Vagina (tissue), 2 donors: Measurements from ENCODE around the gene STX12. TPM values are rescaled to one million over a fixed set of nuclear protein-coding genes. Genes with fewer than 3 reads are reported as not detected.
"Not testable (repeated sequence)": the region's sequence is repeated elsewhere in the genome, so short reads cannot be mapped to it uniquely, and the experiment has no call there.

Experiments
- DNase-seq, 2 donors: peaks; one replicate each; pipeline ENCODE4 v3.0.0-alpha.2; 2017; ENCODE audit errors: extremely low spot score in 2 of 2
- H3K27ac ChIP-seq: fragments of 200-600 bp; sonication (generic); one replicate; pipeline ENCODE4 v1.5.1; 2019
- H3K27me3 ChIP-seq: fragments of 200-600 bp; sonication (generic); one replicate; pipeline ENCODE4 v1.5.1; 2019
- H3K36me3 ChIP-seq, 2 donors: fragments of 200-600 bp; sonication (generic); one replicate each; pipeline ENCODE4 v1.5.1; 2017 to 2019
- H3K4me1 ChIP-seq: fragments of 200-600 bp; sonication (generic); one replicate; pipeline ENCODE4 v1.5.1; 2019
- H3K4me3 ChIP-seq, 2 donors: fragments of 200-600 bp; sonication (generic); 1 replicate in 1 of 2; 2 replicates in 1 of 2; pipeline ENCODE4 v1.5.1; 2016 to 2019
- H3K9me3 ChIP-seq: fragments of 200-600 bp; sonication (generic); one replicate; pipeline ENCODE4 v1.5.1; 2019
- POLR2A ChIP-seq, 2 donors: fragments of 450-650 bp; IDR thresholded peaks; one replicate each; pipeline ENCODE4 v1.6.1; 2017; ENCODE audit warnings: antibody characterized with exemption in 2 of 2, mild to moderate bottlenecking in 2 of 2, moderate library complexity in 2 of 2
- POLR2AphosphoS5 ChIP-seq, 2 donors: sonication (generic); formaldehyde crosslinking; IDR thresholded peaks; one replicate each; pipeline ENCODE4 v1.9.0; 2017; ENCODE audit warnings: antibody characterized with exemption in 2 of 2, mild to moderate bottlenecking in 2 of 2, low read depth in 1 of 2; ENCODE audit not compliant: insufficient read depth in 1 of 2
- intact Hi-C: fragments of 100-400 bp; cut with DNase I; formaldehyde crosslinking; loops from one replicate; pipeline ENCODE4 v1.15.1; 2023
- total RNA-seq: library from RNA; depleted of rRNA; stranded (reverse); fragments of >200 nt; gene quantifications from one replicate; pipeline ENCODE4 v1.2.3, GENCODE V29; 2016
- TF ChIP-seq, protein P1 (sequence below), 3 experiments: fragments of 450-650 bp in 2 of 3; fragments of 200-600 bp in 1 of 3; sonication (generic) in 1 of 3; IDR thresholded peaks; one replicate each; pipeline ENCODE4 v1.5.1; 2017 to 2019; ENCODE audit warnings: antibody characterized with exemption in 3 of 3, mild to moderate bottlenecking in 2 of 3, moderate library complexity in 2 of 3

STX12 gene
- total RNA-seq, 1 donor from 2014 or later = 34.6 TPM

DNA sequence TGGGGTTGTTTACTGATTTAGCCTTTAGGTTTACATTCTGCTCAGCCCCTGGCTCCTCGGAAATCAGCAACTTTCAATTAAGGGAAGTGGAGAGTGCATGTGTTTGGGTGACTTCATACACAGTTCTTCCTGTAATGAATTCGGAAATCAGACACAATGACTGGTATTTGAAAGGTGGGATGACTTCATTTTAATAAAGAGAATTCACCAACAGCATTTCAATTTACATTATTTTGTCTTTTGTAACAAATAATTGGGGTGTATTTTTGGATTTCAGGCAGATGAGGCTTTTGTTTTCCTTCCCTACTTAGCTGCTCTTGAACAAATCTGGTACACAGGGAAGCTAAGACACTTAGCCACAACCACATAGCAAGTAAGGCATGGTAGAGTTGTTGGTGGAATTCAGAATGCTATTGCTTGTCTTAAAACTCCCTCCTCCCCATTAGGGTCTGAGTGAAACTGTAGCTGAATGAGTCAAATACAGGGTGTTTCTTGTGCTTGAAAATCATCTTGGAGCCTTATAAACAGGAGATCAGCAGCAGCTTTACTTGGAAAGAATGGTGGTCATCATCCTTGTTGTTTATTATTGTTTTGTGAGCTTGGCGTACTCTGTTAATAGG is 917 bp downstream of the STX12 start:
- TF ChIP-seq POLR2AphosphoS5 (IDR thresholded peaks at IDR 0.05; ENCODE audit: insufficient read depth in 1 of 2, low read depth in 1 of 2) = peak in 1 of 2 donors; percentile 7
- TF ChIP-seq, protein P1, sequence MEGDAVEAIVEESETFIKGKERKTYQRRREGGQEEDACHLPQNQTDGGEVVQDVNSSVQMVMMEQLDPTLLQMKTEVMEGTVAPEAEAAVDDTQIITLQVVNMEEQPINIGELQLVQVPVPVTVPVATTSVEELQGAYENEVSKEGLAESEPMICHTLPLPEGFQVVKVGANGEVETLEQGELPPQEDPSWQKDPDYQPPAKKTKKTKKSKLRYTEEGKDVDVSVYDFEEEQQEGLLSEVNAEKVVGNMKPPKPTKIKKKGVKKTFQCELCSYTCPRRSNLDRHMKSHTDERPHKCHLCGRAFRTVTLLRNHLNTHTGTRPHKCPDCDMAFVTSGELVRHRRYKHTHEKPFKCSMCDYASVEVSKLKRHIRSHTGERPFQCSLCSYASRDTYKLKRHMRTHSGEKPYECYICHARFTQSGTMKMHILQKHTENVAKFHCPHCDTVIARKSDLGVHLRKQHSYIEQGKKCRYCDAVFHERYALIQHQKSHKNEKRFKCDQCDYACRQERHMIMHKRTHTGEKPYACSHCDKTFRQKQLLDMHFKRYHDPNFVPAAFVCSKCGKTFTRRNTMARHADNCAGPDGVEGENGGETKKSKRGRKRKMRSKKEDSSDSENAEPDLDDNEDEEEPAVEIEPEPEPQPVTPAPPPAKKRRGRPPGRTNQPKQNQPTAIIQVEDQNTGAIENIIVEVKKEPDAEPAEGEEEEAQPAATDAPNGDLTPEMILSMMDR (IDR thresholded peaks at IDR 0.05) = no peak
- Histone ChIP-seq H3K36me3 (no peaks in the 10 kb centered on the region), H3K27me3 (no peaks in the 10 kb centered on the region), H3K9me3 (no peaks in the 10 kb centered on the region), H3K4me1 (peaks cover 24% of the 10 kb centered on the region), H3K4me3 (peak overlapping the region; percentile 77 to 98), H3K27ac (peak overlapping the region; percentile 91)
- intact Hi-C loops = loop anchor here (5.0 kb wide), 1 partner anchor 47 kb away; the partner anchor contains the start of gene FAM76A
- DNase-seq = no peak

DNA sequence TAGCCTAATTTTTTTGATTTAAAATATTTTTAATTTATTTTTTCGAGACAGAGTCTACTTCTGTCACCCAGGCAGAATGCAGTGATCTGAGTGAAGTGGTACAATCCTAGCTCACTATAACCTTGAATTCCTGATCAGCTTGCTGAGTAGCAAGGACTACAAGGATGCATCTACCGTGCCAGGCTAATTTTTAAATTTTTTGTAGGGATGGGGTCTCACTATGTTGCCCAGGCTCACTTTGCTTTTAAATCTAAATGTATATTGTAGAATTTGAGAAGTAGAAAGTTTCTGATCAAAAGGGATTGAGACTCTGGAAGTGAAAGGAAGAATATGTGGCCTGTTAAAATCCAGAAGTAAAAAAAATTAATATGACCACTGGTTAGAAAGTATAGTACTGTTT is 1.6 kb downstream of the STX12 start:
- TF ChIP-seq POLR2AphosphoS5 (IDR thresholded peaks at IDR 0.05; ENCODE audit: insufficient read depth in 1 of 2, low read depth in 1 of 2) = no peak
- TF ChIP-seq, protein P1 (IDR thresholded peaks at IDR 0.05) = no peak
- TF ChIP-seq POLR2A (IDR thresholded peaks at IDR 0.05) = no peak
- Histone ChIP-seq H3K4me1 (peaks cover 24% of the 10 kb centered on the region), H3K27me3 (no peaks in the 10 kb centered on the region), H3K9me3 (no peaks in the 10 kb centered on the region), H3K4me3 (peak overlapping the region in 1 of 2 donors; percentile 98), H3K27ac (no peak overlapping the region), H3K36me3 (no peaks in the 10 kb centered on the region)
- DNase-seq = no peak
- intact Hi-C loops = loop anchor here (5.0 kb wide), 1 partner anchor 47 kb away; the partner anchor contains the start of gene FAM76A

DNA sequence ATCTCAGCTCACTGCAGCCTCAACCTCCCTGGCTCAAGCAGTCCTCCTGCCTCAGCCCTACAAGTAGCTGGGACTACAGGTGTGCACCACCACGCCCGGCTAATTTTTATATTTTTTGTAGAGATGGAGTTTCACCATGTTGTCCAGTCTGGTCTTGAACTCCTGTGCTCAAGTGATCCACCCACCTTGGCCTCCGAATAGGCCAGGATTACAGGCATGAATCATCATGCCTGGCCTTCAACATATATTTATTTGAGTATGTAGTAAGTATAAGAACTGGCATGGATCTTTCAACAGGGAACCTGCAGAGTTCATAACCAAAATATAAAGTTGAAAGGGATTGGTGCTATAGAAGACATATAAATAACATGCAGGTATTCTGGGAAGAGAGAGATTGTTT is 2.3 kb downstream of the STX12 start:
- intact Hi-C loops, H3K9me3 ChIP-seq, DNase-seq, H3K27ac ChIP-seq, H3K4me3 ChIP-seq, H3K36me3 ChIP-seq, H3K27me3 ChIP-seq: not testable (repeated sequence)
- peaks cover 24% of the 10 kb centered on the region for H3K4me1 ChIP-seq

DNA sequence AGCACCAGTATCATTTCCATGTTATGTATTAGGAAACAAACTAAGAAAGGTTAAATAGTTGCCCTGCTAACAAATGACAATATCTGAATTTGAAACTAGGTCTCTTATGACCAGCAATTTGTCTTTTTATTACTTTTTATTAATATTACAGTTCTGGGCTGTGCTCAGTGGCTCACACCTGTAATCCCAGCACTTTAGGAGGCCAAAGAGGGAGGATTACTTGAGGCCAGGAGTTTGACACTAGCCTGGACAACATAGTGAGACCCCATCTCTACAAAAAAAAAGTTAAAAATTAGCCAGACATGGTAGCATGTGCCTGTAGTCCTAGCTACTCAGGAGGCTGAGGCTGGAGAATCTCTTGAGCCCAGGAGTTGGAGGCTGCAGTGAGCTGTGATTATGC is 3.3 kb downstream of the STX12 start:
- H3K4me1 ChIP-seq = peaks cover 24% of the 10 kb centered on the region
- DNase-seq, H3K27me3 ChIP-seq, H3K4me3 ChIP-seq, intact Hi-C loops, H3K9me3 ChIP-seq, H3K27ac ChIP-seq, H3K36me3 ChIP-seq: not testable (repeated sequence)

DNA sequence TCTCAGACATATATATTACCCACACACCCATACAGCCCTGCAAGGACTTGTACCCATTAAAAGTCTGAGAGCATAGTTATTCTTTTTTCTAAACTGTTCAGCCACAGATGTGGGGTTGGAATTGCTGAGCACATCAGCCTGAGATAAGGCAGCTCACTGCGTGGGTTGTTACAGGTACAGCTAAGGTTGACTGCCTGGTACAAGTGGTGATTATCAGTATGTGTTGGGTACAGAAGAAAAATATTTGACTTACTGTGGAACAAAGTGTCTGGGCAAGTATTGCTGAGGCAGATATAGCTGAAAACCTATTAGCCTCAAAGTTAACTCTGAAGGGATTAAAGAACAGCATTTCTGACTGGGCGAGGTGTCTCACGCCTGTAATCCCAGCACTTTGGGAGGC is 5.0 kb downstream of the STX12 start:
- Histone ChIP-seq H3K36me3 (no peaks in the 10 kb centered on the region), H3K4me1 (peaks cover 26% of the 10 kb centered on the region), H3K27me3 (no peaks in the 10 kb centered on the region), H3K27ac (no peak overlapping the region), H3K4me3 (no peak overlapping the region), H3K9me3 (no peaks in the 10 kb centered on the region)
- TF ChIP-seq POLR2AphosphoS5 (IDR thresholded peaks at IDR 0.05; ENCODE audit: insufficient read depth in 1 of 2, low read depth in 1 of 2) (no peak), POLR2A (IDR thresholded peaks at IDR 0.05) (no peak)
- TF ChIP-seq, protein P1 (IDR thresholded peaks at IDR 0.05) = no peak
- DNase-seq = no peak
- intact Hi-C loops = no loop called here

DNA sequence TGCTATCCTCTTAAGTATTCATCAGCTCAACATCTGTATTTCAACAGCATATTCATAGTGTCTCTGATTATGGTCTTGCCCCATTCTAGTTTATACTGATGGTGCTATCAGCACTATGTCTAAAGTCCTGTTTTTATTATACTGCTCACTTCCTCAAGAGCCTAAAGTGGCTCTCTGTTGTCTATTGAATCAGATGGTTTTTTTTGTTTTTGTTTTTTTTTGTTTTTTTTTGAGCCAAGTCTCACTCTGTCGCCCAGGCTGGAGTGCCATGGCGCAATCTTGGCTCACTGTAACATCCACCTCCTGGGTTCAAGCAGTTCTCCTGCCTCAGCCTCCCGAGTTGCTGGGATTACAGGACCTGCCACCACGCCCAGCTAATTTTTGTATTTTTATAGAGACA is 6.1 kb downstream of the STX12 start:
- DNase-seq = no peak
- no peak overlapping the region for H3K4me3 ChIP-seq
- H3K27ac ChIP-seq = no peak overlapping the region
- intact Hi-C loops = no loop called here
- H3K4me1 ChIP-seq = peaks cover 33% of the 10 kb centered on the region
- no peaks in the 10 kb centered on the region for H3K36me3 ChIP-seq
- no peaks in the 10 kb centered on the region for H3K27me3 ChIP-seq
- TF ChIP-seq POLR2A (IDR thresholded peaks at IDR 0.05) (no peak), POLR2AphosphoS5 (IDR thresholded peaks at IDR 0.05; ENCODE audit: insufficient read depth in 1 of 2, low read depth in 1 of 2) (no peak)
- TF ChIP-seq, protein P1 (IDR thresholded peaks at IDR 0.05) = no peak
- H3K9me3 ChIP-seq = no peaks in the 10 kb centered on the region
